ENCODE data around the gene STRIT1. TPM values are rescaled to one million over a fixed set of nuclear protein-coding genes. Genes with fewer than 3 reads are reported as not detected.

The STRIT1 gene
- not detected in 2 replicates for total RNA-seq

DNA sequence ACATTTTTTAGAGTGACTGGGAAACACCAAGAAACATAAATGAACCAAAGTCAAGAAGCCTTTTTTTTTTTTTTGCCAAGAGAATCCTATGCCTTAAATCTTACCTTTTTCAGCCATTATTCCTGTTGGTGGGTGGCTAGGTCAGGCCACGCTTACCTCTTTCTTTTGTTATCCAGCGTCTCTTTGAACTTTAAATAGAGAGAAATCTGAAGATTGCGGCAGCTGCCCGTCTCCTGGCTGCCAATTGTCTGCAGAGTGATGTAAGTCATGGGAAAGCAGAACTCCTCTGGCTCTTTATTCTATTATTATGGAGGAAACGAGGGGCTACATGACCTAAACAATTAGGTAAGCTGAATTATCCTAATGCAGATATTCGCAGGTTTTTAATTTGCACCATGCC, at the start of gene STRIT1:
Gene STRIT1, minus strand, starts transcription at position 168 of the 400 bp plus-strand sequence.

Other genes starting within 250 kb of the STRIT1 start
- 35.8 and 53.0 TPM in 2 replicates for gene MME, start 213.4 kb downstream of the STRIT1 start, total RNA-seq

Data from tracheal epithelial cell (primary cell).